Mesenteric fat pad (tissue), 1 donor: Measurements from ENCODE around the gene OOSP4A. TPM values are rescaled to one million over a fixed set of nuclear protein-coding genes. Genes with fewer than 3 reads are reported as not detected.
"Not testable (repeated sequence)": the region's sequence is repeated elsewhere in the genome, so short reads cannot be mapped to it uniquely, and the experiment has no call there.

Experiments
- DNase-seq: peaks from one replicate; pipeline ENCODE4 v3.0.0-alpha.2; 2020; ENCODE audit warnings: low spot score
- total RNA-seq: library from RNA; stranded (reverse); fragmentation: NEBNext Ultra II Directional; extraction: Animal tissue kit (Norgen Biotek cat#: 25700); gene quantifications from one replicate; pipeline ENCODE4 v1.2.1, GENCODE V29; 2021
- donor health status: DM: yes; HTN: yes; CAD: no.

The OOSP4A gene
- total RNA-seq, 1 donor from 2014 or later = not detected

DNA sequence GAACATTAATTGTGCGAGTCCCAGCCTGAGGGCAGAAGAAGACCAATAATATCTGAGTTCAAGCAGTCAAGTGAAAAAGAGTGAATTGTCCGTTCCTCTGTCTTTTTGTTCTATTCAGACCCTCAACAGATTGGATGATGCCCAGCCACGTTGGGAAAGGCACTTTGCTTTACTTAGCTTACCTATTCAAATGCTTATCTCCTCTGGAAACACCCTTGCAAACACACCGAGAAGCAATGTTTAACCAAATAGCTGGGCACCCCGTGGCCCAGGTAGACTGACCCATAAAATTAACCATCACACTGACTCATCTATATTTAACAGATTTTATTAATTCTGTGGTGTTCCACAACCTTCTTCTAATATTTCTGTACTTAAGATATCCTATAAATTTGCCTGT lies 9.3 kb downstream of the OOSP4A start:
- DNase-seq = no peak

- no peak for DNase-seq
These were observed 17.4 kb downstream of the OOSP4A start for GRCh38 chr11:59981106-59981770.

GRCh38 chr11:59982037-59982436 lies 18.2 kb downstream of the OOSP4A start:
- not testable (repeated sequence) for DNase-seq

DNA sequence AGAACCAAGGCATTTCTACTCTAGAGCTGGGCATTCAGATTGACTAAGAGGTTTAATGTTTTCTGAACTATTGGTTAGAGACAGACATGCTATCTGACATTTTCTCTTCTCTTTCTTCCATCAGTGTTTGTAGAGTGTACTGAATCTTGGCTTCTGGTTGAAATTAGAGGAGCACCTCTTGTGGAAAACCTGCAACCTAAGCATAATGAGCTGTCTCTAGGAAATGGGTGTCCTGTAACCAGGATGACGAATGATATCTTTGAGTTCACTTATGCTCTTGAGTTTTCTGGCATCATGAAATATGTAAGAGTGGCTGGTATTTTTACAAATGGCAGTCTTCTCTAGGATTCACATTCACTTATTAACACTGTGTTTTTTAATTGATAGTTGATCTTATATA lies 19.4 kb downstream of the OOSP4A start:
- no peak for DNase-seq

GRCh38 chr11:59984368-59984767 lies 20.5 kb downstream of the OOSP4A start:
- no peak for DNase-seq

- DNase-seq = no peak
These were observed 26.6 kb downstream of the OOSP4A start for GRCh38 chr11:59990421-59990820.

- DNase-seq = no peak
These were observed 28.6 kb downstream of the OOSP4A start for GRCh38 chr11:59992425-59992824.

DNA sequence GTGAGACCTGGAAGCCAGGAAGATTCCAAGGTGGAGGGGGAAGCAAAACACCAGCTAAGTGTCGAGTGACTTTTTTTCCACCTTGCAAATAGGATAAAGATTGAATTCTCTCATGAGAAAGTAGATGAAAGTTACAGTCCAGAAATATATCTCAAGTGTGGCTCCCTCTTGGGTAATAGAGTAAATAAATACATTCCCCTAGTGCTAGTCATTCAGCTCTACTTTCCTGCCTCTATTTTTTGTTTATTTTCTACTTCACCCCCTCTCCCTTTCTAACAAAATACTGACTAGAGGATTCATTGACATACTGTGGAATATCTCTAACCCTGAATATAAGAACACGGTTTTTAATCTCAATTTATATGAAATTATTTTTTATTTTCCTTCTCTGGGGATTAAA lies 34.0 kb downstream of the OOSP4A start:
- no peak for DNase-seq

DNA sequence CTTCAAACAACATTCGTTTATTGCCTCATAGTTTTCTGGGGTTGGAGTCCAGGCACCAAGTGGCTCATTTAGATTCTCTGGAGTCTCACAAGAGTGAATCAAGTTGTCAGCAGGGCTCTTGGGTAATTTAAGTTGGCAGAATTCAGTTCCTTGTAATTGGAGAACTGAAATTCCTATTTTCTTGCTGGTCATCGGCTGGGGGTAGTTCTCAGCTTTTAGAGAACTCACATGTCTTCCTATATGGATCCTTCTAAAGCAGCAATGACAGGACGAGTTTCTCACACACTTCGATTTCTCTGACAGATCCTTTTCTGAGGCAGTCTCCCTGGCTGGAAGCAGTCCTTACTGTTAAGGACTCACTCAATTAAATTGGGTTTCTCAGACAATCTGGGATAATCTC lies 35.9 kb downstream of the OOSP4A start:
- DNase-seq = no peak

GRCh38 chr11:60003729-60004128 lies 39.9 kb downstream of the OOSP4A start:
- no peak for DNase-seq

DNA sequence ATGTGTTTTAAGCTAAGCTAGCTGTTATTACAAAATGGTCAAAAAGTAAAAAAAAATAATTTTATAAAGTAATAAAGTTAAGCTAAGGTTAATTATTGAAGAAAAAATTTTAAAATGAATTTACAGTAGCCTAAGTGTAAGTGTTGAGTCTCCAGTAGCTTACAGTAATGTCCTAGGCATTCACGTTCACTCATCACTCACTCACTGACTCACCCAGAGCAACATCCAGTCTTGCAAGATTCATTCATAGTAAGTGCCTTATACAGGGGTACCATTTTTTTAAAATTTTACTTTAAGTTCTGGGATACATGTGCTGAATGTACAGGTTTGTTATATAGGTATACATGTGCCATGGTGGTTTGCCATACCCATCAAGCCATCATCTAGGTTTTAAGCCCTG lies 41.5 kb downstream of the OOSP4A start:
- DNase-seq = no peak

GRCh38 chr11:60016881-60017280 lies 53.0 kb downstream of the OOSP4A start, which contains the start of gene OOSP4B:
Gene OOSP4B, plus strand, starts transcription at chr11:60017181.
- no peak for DNase-seq

GRCh38 chr11:60018058-60018457 lies 54.2 kb downstream of the OOSP4A start:
- DNase-seq = no peak

Other genes with a start within 250 kb of the OOSP4A start
- gene STX3, start 208.7 kb upstream of the OOSP4A start, total RNA-seq = 24.9 TPM
- 39.5 TPM for gene MRPL16, start 153.3 kb upstream of the OOSP4A start, total RNA-seq
- gene CBLIF, start 118.5 kb upstream of the OOSP4A start, total RNA-seq = not detected
- gene TCN1, start 97.5 kb upstream of the OOSP4A start, total RNA-seq = not detected
- gene OOSP3, start 85.3 kb upstream of the OOSP4A start, total RNA-seq = not detected
- gene OOSP1, start 25.6 kb upstream of the OOSP4A start, total RNA-seq = not detected
- gene OOSP4B, start 53.1 kb downstream of the OOSP4A start, total RNA-seq = not detected
- gene OOSP2, start 76.4 kb downstream of the OOSP4A start, total RNA-seq = not detected
- gene MS4A3, start 92.6 kb downstream of the OOSP4A start, total RNA-seq = not detected
- 1.1 TPM for gene MS4A2, start 124.6 kb downstream of the OOSP4A start, total RNA-seq
- 196 TPM for gene MS4A6A, start 219.1 kb downstream of the OOSP4A start, total RNA-seq